ENCODE measurements around the gene MARCHF2.

The MARCHF2 gene

DNA sequence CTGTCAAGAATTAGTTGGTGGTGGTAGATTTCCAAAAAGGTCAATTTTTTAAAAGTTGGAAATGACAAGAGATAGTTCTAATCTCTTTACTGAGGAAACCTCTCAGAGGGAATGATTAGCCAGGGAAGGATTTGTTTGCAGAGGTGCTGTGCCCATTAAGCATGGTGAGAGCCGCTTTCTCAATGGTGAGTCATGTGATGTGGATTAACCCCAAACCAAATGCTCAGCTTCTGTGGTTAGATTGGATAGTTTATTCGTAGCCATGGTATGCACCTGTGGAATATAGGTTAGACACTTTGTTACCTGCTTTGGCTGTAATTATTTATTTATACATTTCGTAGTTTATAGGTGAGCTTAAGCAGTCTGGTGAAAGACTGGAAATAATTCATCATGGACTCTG lies 38.8 kb downstream of the MARCHF2 start:
- peak overlapping the region; percentile 43; the same call in 1 of the 2 replicates for H3K27ac ChIP-seq (ENCODE audit: extremely low read depth, low read depth, low read length)
- CTCF ChIA-PET = interaction anchor here (0.6 to 1.1 kb wide), 3 partner anchors 9 to 54 kb away, joined by 3 to 4 read pairs (median 3); no protein-coding TSS in a partner anchor
- peaks cover 38% of the 10 kb centered on the region for H3K4me1 ChIP-seq (ENCODE audit: control insufficient read depth, insufficient read depth, low read length)
- POLR2A ChIA-PET = interaction anchor here (1.8 to 2.0 kb wide), 2 partner anchors 10 to 62 kb away, joined by 5 to 8 read pairs; partner anchors contain the start of gene ZNF414
- H3K36me3 ChIP-seq (ENCODE audit: control insufficient read depth in 2 of 2, insufficient read depth in 1 of 2, low read length in 2 of 2) = peaks cover 23 to 58% of the 10 kb centered on the region in 2 experiments
- H3K4me3 ChIP-seq (ENCODE audit: low read depth, low read length) = no peak overlapping the region
- no peaks in the 10 kb centered on the region for H3K9me3 ChIP-seq (ENCODE audit: control insufficient read depth, insufficient read depth, low read depth, low read length)
- TF ChIP-seq, protein P1, sequence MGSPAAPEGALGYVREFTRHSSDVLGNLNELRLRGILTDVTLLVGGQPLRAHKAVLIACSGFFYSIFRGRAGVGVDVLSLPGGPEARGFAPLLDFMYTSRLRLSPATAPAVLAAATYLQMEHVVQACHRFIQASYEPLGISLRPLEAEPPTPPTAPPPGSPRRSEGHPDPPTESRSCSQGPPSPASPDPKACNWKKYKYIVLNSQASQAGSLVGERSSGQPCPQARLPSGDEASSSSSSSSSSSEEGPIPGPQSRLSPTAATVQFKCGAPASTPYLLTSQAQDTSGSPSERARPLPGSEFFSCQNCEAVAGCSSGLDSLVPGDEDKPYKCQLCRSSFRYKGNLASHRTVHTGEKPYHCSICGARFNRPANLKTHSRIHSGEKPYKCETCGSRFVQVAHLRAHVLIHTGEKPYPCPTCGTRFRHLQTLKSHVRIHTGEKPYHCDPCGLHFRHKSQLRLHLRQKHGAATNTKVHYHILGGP (tag by site-specific recombination; IDR thresholded peaks at IDR 0.05) = no peak
- TF ChIP-seq ZNF48 (tag by site-specific recombination; IDR thresholded peaks at IDR 0.05) (no peak), ZNF830 (tag by site-specific recombination; IDR thresholded peaks at IDR 0.05; ENCODE audit: low read depth) (no peak), GLI2 (tag by site-specific recombination; IDR thresholded peaks at IDR 0.05; ENCODE audit: borderline replicate concordance, low read depth) (no peak), ZNF624 (tag by site-specific recombination; IDR thresholded peaks at IDR 0.05) (no peak), GFI1B (tag by site-specific recombination; IDR thresholded peaks at IDR 0.05) (no peak; the same call in 1 of the 2 replicates), SCRT1 (tag by site-specific recombination; IDR thresholded peaks at IDR 0.05; ENCODE audit: borderline replicate concordance) (peak; percentile 63; the same call in 1 of the 2 replicates), ZNF670 (tag by site-specific recombination; IDR thresholded peaks at IDR 0.05; ENCODE audit: low read depth) (no peak), ZNF510 (tag by site-specific recombination; IDR thresholded peaks at IDR 0.05; ENCODE audit: insufficient replicate concordance) (no peak), KLF10 (tag by site-specific recombination; IDR thresholded peaks at IDR 0.05) (no peak), ZNF266 (tag by site-specific recombination; IDR thresholded peaks at IDR 0.05; ENCODE audit: low read depth) (no peak), ZNF366 (tag by site-specific recombination; conservative IDR thresholded peaks at IDR 0.05) (peak; percentile 36; the same call in 1 of the 2 replicates), ZNF514 (tag by site-specific recombination; IDR thresholded peaks at IDR 0.05) (no peak), ZNF133 (tag by site-specific recombination; IDR thresholded peaks at IDR 0.05) (no peak), SCRT2 (tag by site-specific recombination; IDR thresholded peaks at IDR 0.05) (peak; percentile 95), ZBTB7A (tag by site-specific recombination; IDR thresholded peaks at IDR 0.05; ENCODE audit: low read depth) (no peak), ZNF626 (tag by site-specific recombination; IDR thresholded peaks at IDR 0.05) (no peak), ZNF146 (tag by site-specific recombination; IDR thresholded peaks at IDR 0.05) (no peak), ZNF391 (tag by site-specific recombination; IDR thresholded peaks at IDR 0.05; ENCODE audit: borderline replicate concordance, low read depth) (no peak), ZFP37 (tag by site-specific recombination; IDR thresholded peaks at IDR 0.05) (no peak), ZNF174 (tag by site-specific recombination; IDR thresholded peaks at IDR 0.05) (no peak), ZNF664 (tag by site-specific recombination; IDR thresholded peaks at IDR 0.05) (no peak), WT1 (tag by site-specific recombination; IDR thresholded peaks at IDR 0.05) (no peak), GLI4 (tag by site-specific recombination; IDR thresholded peaks at IDR 0.05) (no peak), ZFHX2 (tag by site-specific recombination; conservative IDR thresholded peaks at IDR 0.05) (no peak), ZNF214 (tag by site-specific recombination; IDR thresholded peaks at IDR 0.05; ENCODE audit: borderline replicate concordance) (no peak)
- TF ChIP-seq, protein P2, sequence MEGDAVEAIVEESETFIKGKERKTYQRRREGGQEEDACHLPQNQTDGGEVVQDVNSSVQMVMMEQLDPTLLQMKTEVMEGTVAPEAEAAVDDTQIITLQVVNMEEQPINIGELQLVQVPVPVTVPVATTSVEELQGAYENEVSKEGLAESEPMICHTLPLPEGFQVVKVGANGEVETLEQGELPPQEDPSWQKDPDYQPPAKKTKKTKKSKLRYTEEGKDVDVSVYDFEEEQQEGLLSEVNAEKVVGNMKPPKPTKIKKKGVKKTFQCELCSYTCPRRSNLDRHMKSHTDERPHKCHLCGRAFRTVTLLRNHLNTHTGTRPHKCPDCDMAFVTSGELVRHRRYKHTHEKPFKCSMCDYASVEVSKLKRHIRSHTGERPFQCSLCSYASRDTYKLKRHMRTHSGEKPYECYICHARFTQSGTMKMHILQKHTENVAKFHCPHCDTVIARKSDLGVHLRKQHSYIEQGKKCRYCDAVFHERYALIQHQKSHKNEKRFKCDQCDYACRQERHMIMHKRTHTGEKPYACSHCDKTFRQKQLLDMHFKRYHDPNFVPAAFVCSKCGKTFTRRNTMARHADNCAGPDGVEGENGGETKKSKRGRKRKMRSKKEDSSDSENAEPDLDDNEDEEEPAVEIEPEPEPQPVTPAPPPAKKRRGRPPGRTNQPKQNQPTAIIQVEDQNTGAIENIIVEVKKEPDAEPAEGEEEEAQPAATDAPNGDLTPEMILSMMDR (tag by site-specific recombination; IDR thresholded peaks at IDR 0.05) = no peak
- TF ChIP-seq, protein P3, sequence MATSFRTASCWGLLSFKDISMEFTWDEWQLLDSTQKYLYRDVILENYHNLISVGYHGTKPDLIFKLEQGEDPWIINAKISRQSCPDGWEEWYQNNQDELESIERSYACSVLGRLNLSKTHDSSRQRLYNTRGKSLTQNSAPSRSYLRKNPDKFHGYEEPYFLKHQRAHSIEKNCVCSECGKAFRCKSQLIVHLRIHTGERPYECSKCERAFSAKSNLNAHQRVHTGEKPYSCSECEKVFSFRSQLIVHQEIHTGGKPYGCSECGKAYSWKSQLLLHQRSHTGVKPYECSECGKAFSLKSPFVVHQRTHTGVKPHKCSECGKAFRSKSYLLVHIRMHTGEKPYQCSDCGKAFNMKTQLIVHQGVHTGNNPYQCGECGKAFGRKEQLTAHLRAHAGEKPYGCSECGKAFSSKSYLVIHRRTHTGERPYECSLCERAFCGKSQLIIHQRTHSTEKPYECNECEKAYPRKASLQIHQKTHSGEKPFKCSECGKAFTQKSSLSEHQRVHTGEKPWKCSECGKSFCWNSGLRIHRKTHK (tag by site-specific recombination; IDR thresholded peaks at IDR 0.05) = no peak
- TF ChIP-seq, protein P4, sequence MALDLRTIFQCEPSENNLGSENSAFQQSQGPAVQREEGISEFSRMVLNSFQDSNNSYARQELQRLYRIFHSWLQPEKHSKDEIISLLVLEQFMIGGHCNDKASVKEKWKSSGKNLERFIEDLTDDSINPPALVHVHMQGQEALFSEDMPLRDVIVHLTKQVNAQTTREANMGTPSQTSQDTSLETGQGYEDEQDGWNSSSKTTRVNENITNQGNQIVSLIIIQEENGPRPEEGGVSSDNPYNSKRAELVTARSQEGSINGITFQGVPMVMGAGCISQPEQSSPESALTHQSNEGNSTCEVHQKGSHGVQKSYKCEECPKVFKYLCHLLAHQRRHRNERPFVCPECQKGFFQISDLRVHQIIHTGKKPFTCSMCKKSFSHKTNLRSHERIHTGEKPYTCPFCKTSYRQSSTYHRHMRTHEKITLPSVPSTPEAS (tag by site-specific recombination; IDR thresholded peaks at IDR 0.05) = no peak
- TF ChIP-seq, protein P5, sequence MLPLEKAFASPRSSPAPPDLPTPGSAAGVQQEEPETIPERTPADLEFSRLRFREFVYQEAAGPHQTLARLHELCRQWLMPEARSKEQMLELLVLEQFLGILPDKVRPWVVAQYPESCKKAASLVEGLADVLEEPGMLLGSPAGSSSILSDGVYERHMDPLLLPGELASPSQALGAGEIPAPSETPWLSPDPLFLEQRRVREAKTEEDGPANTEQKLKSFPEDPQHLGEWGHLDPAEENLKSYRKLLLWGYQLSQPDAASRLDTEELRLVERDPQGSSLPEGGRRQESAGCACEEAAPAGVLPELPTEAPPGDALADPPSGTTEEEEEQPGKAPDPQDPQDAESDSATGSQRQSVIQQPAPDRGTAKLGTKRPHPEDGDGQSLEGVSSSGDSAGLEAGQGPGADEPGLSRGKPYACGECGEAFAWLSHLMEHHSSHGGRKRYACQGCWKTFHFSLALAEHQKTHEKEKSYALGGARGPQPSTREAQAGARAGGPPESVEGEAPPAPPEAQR (tag by site-specific recombination; IDR thresholded peaks at IDR 0.05) = no peak
- TF ChIP-seq, protein P6, sequence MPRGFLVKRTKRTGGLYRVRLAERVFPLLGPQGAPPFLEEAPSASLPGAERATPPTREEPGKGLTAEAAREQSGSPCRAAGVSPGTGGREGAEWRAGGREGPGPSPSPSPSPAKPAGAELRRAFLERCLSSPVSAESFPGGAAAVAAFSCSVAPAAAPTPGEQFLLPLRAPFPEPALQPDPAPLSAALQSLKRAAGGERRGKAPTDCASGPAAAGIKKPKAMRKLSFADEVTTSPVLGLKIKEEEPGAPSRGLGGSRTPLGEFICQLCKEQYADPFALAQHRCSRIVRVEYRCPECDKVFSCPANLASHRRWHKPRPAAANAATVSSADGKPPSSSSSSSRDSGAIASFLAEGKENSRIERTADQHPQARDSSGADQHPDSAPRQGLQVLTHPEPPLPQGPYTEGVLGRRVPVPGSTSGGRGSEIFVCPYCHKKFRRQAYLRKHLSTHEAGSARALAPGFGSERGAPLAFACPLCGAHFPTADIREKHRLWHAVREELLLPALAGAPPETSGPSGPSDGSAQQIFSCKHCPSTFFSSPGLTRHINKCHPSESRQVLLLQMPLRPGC (tag by site-specific recombination; IDR thresholded peaks at IDR 0.05) = 0 out of 2 replicates have a peak, but pooled peaks have one; percentile 22
